ENCODE data around the gene CXCL8.

GRCh38 chr4:73707918-73708577 is 32.3 kb upstream of the CXCL8 start:
- TF ChIP-seq CTCF (IDR thresholded peaks at IDR 0.05) (no peak), POLR2A (IDR thresholded peaks at IDR 0.05) (no peak)
